Posterior vena cava (tissue), 2 donors: ENCODE measurements around the gene PLXNB2. TPM values are rescaled to one million over a fixed set of nuclear protein-coding genes. Genes with fewer than 3 reads are reported as not detected.
"Not testable (repeated sequence)": the region's sequence is repeated elsewhere in the genome, so short reads cannot be mapped to it uniquely, and the experiment has no call there.

Source experiments
- DNase-seq: peaks from one replicate; pipeline ENCODE4 v3.0.0-alpha.2; 2020; ENCODE audit warnings: low spot score
- intact Hi-C, 2 donors: fragments of 100-400 bp; cut with DNase I; formaldehyde crosslinking; loops; one replicate each; pipeline versions ENCODE4 v1.14.1 to v1.14.2; 2022 to 2023
- long read RNA-seq, 2 donors: library from polyadenylated mRNA; unstranded; transcript quantifications; one replicate each; pipeline ENCODE4 v2.0.0, GENCODE V29; 2020 to 2021
- total RNA-seq, 2 donors: library from RNA; stranded (reverse); fragmentation: NEBNext Ultra II Directional; extraction: Animal tissue kit (Norgen Biotek cat#: 25700); gene quantifications; one replicate each; pipeline ENCODE4 v1.2.1, GENCODE V29; 2021
- donor health status: DM: yes; HTN: yes; CAD: no.
- donor health status: DM: yes; HTN: yes; CAD: no.

The PLXNB2 gene
- 100 to 1,000 TPM; 108 to 125 TPM for total RNA-seq
- long read RNA-seq, donor 1, partial matches to known transcripts, result 44 of 53 reads
- long read RNA-seq, donor 1, other reads (novel, unspliced or antisense), result 5 of 53 reads
- long read RNA-seq, donor 2, partial matches to known transcripts, result 111 of 121 reads
- long read RNA-seq, donor 2, other reads (novel, unspliced or antisense), result 6 of 121 reads

DNA sequence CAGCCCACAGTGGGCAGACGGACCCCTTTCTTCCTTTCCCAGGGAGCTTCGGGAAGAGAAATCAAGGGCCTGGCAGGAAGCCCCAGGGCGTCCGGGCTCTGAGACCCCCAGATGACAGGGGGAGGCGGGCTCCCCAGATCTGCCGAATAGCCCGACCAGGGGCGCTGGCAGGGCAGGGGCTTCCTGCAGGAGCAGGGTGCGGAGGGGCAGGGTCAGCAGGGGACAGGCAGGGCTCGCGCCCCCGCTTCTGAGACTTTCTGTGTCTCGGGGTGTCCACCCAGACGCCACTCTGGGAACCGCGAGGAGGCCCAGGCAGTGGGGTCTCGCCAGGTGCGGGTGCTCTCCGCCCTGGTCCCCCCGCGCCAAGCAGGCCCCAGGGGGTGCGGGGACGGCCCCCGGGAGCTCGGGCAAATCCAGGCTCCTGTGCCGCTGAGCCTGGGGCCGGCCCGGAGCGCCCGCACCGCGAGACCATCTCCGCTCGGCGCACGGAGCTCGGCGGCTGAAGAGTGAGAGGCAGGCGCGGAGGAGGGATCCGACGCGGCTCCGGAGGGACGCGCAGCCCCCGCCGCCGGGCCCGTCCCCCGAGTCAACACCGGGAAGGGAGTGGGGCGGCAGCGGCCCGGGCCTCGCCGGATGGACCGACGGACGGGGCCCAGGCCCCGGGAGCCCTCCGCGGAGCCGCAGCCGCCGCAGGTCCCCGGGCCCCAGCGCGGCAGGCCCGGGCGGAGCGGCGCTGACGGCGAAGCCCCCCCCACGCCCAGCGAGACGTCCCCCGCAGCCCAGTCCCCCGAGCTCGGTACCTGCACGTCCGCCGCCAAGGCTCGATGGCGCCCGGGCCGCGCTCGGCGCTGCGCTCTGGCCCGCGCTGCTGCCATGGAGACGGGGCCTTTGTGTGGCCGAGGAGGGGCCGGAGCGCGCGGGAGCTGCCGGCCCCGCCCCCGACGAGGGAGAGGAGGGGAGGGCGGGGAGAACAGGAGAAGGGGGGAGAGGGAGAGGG lies at the start of gene PLXNB2:
PLXNB2 (minus strand) TSS at position 894 of the 997 bp plus-strand sequence. CDS start 17,062 bp downstream, outside the sequence.
- peak; percentile 93 for DNase-seq
- intact Hi-C loops, result no loop called here

DNA sequence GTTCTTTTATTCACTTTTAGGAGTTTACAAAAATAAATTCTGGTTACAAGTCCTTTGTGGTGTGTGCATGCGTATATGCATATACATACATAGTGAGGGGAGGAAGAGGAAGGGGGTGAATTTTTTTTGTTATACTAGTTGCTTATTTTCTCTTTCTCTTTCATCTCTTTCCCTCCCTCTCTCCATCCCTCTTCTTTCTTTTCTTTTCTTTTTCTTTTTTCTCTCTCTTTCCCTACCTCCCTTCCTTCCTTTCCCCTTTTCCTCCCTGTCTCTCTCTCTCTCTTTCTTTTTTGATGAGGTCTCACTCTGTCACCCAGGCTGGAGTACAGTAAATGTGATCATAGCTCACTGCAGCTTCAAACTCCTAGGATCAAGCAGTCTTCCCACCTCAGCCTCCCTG lies 49.8 kb upstream of the PLXNB2 start:
- intact Hi-C loops, result no loop called here
- no peak for DNase-seq

- no peak for DNase-seq
- intact Hi-C loops, result no loop called here
These were observed 48.7 kb upstream of the PLXNB2 start for GRCh38 chr22:50356186-50356585.

DNA sequence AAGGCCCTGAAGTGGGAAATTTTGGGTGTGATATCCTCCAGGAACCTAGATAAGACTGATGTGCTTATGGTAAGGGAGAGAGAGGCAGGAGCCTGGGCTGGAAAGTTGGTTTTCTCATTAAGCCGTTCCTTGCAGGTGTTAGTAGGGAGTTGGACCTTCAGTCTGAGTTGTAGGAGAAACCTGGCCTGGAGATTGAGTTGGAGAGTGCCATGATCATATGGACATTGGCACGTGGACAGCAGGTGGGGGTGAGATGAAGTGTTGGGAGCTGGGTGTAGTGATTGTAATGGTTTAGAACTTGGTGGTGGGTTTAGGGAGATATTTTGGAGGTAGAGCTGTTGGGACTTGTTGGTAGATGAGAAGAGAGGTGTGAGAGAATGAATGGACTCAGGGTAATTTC lies 40.6 kb upstream of the PLXNB2 start:
- intact Hi-C loops, result no loop called here
- no peak for DNase-seq

DNA sequence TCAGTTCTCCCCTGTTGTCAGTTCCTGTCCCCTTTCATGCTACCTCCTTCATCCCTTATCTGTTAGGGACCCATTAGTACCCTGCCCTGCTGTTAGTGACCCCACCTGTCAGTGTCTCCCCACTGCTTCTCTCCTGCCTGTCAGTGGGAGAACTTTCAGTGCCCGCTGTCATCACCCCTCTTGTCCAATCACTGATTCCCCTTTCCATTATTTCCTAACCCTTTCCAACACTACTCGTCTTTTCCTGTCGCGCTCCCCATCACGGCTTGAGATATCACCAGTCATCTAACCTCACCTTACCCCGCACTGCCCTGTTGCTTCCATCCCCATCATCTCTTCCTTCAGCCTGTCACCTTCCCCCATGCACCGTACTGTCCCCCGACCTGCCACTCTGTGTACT lies 39.7 kb upstream of the PLXNB2 start:
- intact Hi-C loops, result no loop called here
- DNase-seq, result no peak

- intact Hi-C loops, result no loop called here
- no peak for DNase-seq
These were observed 39.0 kb upstream of the PLXNB2 start for GRCh38 chr22:50346470-50346869.

DNA sequence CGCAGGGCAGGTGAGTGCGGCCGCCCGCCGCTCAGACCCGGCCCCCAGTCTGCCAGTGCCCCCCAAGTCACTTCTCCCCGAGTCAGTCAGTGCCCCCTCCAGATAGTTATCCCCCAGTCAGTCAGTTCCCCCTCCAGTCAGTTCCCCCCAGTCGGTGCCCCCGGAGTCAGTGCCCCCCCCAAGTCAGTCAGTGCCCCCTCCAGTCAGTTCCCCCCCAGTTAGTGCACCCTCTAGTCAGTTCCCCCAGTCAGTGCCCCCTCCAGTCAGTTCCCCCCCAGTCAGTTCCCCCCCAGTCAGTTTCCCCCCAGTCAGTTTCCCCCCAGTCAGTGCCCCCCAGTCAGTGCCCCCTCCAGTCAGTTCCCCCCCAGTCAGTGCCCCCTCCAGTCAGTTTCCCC lies 36.1 kb upstream of the PLXNB2 start:
- no peak for DNase-seq
- intact Hi-C loops, result loop anchor here (2.0 to 5.0 kb wide), 3 partner anchors 66 to 91 kb away; partner anchors contain the start of gene HDAC10 (in 1 of the 2)

DNA sequence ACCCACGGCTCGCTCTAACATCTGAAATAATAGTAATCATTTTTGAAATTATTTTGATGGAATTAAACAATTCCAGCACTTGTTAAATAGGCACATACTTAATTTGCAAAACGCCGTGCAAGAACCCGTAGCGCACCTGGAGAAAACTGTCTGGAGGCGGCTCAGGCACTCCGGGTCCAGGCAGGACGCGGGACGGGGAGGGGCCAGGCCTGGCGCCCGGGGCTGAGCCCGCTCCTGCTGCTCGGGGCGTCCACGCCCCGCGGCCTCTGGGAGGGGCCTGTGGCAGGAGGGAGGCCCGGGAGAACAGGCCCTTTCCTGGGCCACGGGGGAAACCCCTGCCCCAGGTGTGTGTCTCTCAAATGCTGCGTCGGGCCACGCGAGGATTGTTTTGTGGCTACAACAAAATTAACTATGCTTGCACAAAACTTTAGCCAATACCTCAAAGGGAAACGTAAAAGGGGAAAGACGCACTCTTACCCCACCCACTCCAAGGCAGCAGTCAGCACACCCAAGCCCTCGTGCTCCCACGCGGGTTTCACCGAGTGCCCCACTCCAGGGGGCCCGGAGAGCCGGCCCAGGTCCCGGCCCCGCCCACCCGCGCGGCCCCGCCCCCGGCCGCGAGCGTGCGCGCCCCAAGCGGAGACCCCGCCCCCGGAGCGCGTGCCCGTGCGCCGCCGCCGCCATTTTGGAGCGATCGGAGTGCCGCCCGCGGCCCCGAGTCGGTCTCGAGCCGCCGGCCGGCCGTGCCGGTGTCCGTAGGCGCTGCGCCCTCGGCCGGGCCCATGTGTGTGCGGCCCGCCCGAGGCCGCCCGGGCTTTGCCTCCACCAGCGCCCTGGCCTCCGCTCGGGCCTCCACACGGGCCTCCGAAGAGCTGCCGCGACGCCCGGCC lies 35.5 kb upstream of the PLXNB2 start, which contains the start of gene PPP6R2:
PPP6R2 (plus strand) TSS at position 677 of the 890 bp plus-strand sequence. CDS start 50,582 bp downstream, outside the sequence.
- intact Hi-C loops, result loop anchor here (2.0 to 5.0 kb wide), 3 partner anchors 66 to 91 kb away; partner anchors contain the start of gene HDAC10 (in 1 of the 2)
- peak; percentile 96 for DNase-seq

- intact Hi-C loops, result loop anchor here (2.0 to 5.0 kb wide), 3 partner anchors 65 to 90 kb away; partner anchors contain the start of gene HDAC10 (in 1 of the 2)
- DNase-seq, result peak; percentile 96
These were observed 34.7 kb upstream of the PLXNB2 start for GRCh38 chr22:50341977-50342650.

- intact Hi-C loops, result loop anchor here in 1 of 2 donors (5.0 kb wide), 2 partner anchors 63 to 88 kb away; partner anchors contain the start of gene HDAC10
- DNase-seq, result no peak
These were observed 32.8 kb upstream of the PLXNB2 start for GRCh38 chr22:50339945-50340879.

DNA sequence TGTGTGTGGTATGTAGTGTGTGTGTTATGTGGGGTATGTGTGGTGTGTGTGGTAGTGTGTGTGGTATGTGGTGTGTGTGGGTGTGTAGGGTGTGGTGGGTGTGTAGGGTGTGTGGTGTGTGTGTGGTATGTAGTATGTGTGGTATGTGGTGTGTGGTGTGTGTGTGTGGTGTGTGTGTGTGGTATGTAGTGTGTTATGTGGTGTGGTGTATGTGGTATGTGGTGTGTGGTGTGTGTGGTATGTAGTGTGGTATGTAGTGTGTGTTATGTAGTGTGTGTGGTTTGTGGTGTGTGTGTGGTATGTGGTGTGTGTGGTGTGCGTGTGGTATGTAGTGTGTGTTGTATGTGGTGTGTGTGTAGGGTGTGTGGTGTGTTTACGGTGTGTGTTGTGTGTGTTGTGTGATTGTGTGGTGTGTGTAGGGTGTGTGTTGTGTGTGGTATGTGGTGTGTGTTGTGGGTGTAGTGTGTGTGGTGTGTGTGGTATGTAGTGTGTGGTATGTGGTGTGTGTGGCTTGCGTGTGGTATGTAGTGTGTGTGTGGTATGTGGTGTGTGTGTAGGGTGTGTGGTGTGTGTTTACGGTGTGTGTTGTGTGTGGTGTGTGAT lies 31.5 kb upstream of the PLXNB2 start:
- no peak for DNase-seq
- intact Hi-C loops, result no loop called here

GRCh38 chr22:50338042-50338573 lies 30.7 kb upstream of the PLXNB2 start:
- DNase-seq, result no peak
- intact Hi-C loops, result no loop called here

DNA sequence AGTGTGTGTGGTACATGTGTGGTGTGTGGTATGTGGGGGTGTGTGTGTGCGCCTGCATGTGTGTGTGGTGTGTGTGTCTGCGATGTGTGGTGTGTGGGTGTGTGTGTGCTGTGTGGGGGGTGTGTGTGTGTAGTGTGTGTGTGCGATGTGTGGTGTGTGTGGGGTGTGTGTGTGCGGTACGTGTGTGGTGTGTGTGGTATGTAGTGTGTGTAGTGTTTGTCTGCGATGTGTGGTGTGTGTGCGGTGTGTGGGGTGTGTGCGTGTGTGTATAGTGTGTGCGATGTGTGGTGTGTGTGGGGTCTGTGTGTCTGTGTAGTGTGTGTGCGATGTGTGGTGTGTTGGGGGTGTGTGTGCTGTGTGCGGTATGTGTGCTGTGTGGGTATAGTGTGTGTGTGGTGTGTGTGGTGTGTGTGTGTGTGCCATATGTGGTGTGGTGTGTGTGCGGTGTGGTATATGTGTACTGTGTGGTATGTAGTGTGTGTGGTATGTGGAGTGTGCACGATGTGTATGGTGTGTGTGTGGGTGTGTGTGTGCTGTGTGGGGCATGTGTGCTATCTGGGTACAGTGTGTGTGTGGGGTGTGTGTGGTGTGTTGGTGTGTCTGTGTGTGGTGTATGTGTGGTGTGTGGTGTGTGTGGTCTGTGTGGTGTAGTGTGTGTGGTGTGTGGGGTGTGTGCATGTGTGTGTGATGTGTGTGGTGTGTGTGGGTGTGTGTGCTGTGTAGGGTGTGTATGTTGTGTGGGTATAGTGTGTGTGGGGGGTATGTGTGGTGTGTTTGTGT lies 30.0 kb upstream of the PLXNB2 start:
- DNase-seq, result no peak
- intact Hi-C loops, result no loop called here

DNA sequence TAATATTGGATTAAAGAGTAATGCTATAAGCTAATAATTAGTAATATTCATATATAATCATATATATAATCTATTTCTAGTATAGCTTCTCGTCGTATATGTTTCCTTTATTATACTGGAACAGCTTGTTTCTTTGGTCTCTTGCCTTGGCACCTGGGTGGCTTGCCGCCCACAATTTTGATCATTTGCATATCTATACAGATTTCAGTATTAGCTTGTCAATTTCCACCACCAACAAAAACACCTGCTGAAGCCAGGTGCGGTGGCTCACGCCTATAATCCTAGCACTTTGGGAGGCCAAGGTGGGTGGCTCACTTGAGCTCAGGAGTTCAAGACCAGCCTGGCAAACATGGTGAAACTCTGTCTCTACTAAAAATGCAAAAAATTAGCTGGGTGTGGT lies 27.0 kb upstream of the PLXNB2 start:
- intact Hi-C loops, DNase-seq: not testable (repeated sequence)

DNA sequence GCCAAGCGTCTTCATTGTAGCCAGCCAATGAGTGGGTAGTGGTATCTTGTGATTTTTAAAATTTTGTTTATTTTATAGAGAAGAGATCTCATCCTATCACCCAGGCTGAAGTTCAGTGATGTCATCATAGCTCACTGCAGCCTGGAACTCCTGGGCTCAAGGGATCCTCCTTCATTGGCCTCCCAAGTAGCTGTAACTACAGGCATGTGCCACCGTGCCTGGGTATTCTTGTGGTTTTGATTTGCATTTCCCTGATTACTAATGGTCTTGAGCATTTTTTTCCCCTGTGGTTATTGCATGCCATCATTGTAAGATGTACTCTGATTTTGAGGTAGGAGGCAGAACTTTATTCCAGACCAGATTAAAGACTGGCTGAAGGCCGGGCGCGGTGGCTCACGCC lies 21.8 kb upstream of the PLXNB2 start:
- intact Hi-C loops, result loop anchor here (5.0 kb wide), 1 partner anchor 52 kb away; no protein-coding TSS in a partner anchor
- DNase-seq, result no peak

GRCh38 chr22:50327711-50328019 lies 20.2 kb upstream of the PLXNB2 start:
- peak; percentile 79 for DNase-seq
- intact Hi-C loops, result loop anchor here (5.0 kb wide), 1 partner anchor 50 kb away; no protein-coding TSS in a partner anchor
